ENCODE data around the gene ELAVL1.
"Not testable (repeated sequence)": the region's sequence is repeated elsewhere in the genome, so short reads cannot be mapped to it uniquely, and the experiment has no call there.

ELAVL1 gene

GRCh38 chr19:8038815-8039214 is 33.4 kb upstream of the ELAVL1 start:
- TF ChIP-seq POLR2A (IDR thresholded peaks at IDR 0.05; ENCODE audit: low read depth, low read length) = no peak
- TF ChIP-seq POLR2AphosphoS5 (IDR thresholded peaks at IDR 0.05; ENCODE audit: low read depth, low read length) = no peak
- no peak for TF ChIP-seq TAF1 (IDR thresholded peaks at IDR 0.05; ENCODE audit: borderline replicate concordance, low read depth, low read length)
- DNase-seq (ENCODE audit: insufficient read length) (no peak), FAIRE-seq (no peak)

GRCh38 chr19:8036434-8037099 is 31.1 kb upstream of the ELAVL1 start:
- no peak for TF ChIP-seq POLR2AphosphoS5 (IDR thresholded peaks at IDR 0.05; ENCODE audit: low read depth, low read length)
- no peak for TF ChIP-seq POLR2A (IDR thresholded peaks at IDR 0.05; ENCODE audit: low read depth, low read length)
- TF ChIP-seq TAF1 (IDR thresholded peaks at IDR 0.05; ENCODE audit: borderline replicate concordance, low read depth, low read length) = no peak
- DNase-seq (ENCODE audit: insufficient read length) (no peak), FAIRE-seq (no peak)

DNA sequence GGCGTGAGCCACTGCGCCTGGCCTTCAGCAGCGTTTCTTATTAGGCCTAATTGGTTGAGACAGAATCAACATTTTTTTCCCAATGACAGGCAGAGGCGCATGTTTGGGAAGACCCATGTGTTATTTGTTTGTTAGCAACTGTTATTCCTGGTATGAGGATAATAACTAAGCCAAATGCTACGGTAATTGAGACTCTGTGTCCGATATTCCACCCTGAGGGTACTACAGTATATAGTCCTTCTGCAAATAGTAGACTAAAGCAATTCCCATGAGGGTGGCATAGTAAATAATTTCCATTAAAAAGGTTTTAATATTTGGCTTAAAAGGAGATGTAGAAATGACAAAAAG is 28.7 kb upstream of the ELAVL1 start:
- TF ChIP-seq POLR2AphosphoS5 (IDR thresholded peaks at IDR 0.05; ENCODE audit: low read depth, low read length) (no peak), TAF1 (IDR thresholded peaks at IDR 0.05; ENCODE audit: borderline replicate concordance, low read depth, low read length) (no peak), POLR2A (IDR thresholded peaks at IDR 0.05; ENCODE audit: low read depth, low read length) (no peak)
- FAIRE-seq = no peak
- DNase-seq (ENCODE audit: insufficient read length) = no peak

- not testable (repeated sequence) for DNase-seq (ENCODE audit: insufficient read length); FAIRE-seq
These were observed 28.1 kb upstream of the ELAVL1 start for GRCh38 chr19:8033287-8034177.

DNA sequence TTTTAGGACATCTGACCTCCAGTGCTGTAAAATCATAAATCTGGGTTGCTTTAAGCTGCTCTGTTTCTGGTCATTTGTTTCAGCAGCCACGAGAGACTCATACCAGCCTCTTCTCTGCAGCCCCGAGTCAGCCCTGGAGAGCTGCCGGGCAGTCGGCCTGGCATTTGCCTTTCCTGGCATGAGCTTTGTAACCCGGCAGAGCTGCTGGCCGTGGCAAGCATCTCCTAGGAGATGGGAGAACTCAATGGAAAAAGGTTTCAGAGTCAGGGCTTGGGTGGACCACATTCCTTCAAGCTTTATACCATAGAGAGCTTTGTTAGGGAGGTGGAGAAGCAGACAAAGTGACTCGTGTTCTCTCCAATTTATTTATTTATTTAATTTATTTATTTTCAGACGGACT is 25.5 kb upstream of the ELAVL1 start:
- DNase-seq (ENCODE audit: insufficient read length) (no peak), FAIRE-seq (no peak)
- TF ChIP-seq POLR2AphosphoS5 (IDR thresholded peaks at IDR 0.05; ENCODE audit: low read depth, low read length) (no peak), POLR2A (IDR thresholded peaks at IDR 0.05; ENCODE audit: low read depth, low read length) (no peak), TAF1 (IDR thresholded peaks at IDR 0.05; ENCODE audit: borderline replicate concordance, low read depth, low read length) (no peak)

DNA sequence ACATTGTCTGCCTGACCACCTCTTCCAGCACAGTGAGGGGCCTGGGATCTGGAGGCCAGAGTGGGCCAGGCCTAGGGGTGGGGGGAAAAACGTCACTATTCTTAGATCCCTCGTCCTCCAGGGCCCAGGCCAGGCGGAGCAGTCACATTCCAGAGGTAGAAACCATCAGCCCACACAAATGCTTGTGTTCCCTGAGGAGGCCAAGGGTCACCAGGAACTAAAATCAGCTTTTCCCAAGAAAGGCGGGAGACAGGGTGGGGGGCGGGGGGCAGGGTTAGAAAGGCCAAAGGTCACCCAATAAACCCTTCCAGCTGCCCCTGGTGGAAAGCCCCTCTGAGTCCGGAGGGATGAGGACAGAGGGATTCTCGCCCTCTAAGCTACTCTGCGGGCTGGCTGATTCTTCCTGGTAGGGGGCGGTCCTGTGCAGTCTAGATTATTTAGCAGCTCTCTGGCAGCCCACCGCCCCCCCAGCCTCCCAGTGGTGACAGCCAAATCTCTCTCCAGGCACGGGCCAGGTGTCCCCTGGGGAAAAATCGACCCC is 23.6 kb upstream of the ELAVL1 start:
- FAIRE-seq (no peak), DNase-seq (ENCODE audit: insufficient read length) (no peak)

DNA sequence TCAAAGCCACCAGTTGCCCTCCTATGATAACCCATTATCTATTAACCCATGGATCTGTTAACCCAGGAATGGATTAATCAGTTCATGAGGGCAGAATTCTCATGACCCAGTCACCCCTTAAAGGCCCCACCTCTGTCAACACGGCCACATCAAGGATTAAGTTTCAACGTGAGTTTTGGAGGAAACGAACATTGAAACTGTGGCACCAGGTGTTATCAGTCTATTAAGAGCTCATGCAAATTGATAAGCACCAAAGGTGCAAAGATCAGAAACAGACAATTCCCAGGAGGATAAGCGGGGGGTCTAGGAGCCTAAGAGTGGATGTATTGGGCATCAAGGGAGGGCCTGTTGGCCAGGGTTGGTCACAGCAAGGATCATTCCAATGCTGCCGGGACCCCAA is 19.9 kb upstream of the ELAVL1 start:
- TF ChIP-seq TAF1 (IDR thresholded peaks at IDR 0.05; ENCODE audit: borderline replicate concordance, low read depth, low read length) (no peak), POLR2AphosphoS5 (IDR thresholded peaks at IDR 0.05; ENCODE audit: low read depth, low read length) (no peak), POLR2A (IDR thresholded peaks at IDR 0.05; ENCODE audit: low read depth, low read length) (no peak)
- FAIRE-seq = no peak
- no peak for DNase-seq (ENCODE audit: insufficient read length)

More for the DNA sequence above, 23.6 kb upstream of the ELAVL1 start:
- TF ChIP-seq POLR2AphosphoS5 (IDR thresholded peaks at IDR 0.05; ENCODE audit: low read depth, low read length) (no peak), POLR2A (IDR thresholded peaks at IDR 0.05; ENCODE audit: low read depth, low read length) (no peak), TAF1 (IDR thresholded peaks at IDR 0.05; ENCODE audit: borderline replicate concordance, low read depth, low read length) (no peak)

GRCh38 chr19:8024256-8024655 is 18.8 kb upstream of the ELAVL1 start:
- not testable (repeated sequence) for DNase-seq (ENCODE audit: insufficient read length); FAIRE-seq

DNA sequence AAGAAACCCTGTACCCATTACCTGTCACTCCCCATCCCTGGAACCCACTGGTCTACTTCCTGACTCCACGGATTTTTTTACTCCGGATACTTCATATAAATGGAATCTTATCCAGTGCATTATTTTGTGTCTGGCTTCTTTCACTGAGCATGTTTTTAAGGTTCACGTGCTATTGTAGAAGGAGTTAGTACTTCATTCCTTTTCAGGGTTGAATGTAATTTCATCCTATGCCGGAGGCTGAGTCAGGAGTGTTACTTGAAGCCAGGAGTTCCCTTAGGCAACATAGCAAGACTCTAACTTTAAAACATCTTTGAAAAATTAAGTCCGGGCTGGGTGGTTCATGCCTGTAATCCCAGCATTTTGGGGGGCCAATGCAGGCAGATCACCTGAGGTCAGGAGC is 17.9 kb upstream of the ELAVL1 start:
- FAIRE-seq = no peak
- no peak for DNase-seq (ENCODE audit: insufficient read length)
- TF ChIP-seq POLR2A (IDR thresholded peaks at IDR 0.05; ENCODE audit: low read depth, low read length) = no peak
- TF ChIP-seq POLR2AphosphoS5 (IDR thresholded peaks at IDR 0.05; ENCODE audit: low read depth, low read length) = no peak
- TF ChIP-seq TAF1 (IDR thresholded peaks at IDR 0.05; ENCODE audit: borderline replicate concordance, low read depth, low read length) = no peak

- no peak for DNase-seq (ENCODE audit: insufficient read length)
- TF ChIP-seq POLR2A (IDR thresholded peaks at IDR 0.05; ENCODE audit: low read depth, low read length) = no peak
- TF ChIP-seq POLR2AphosphoS5 (IDR thresholded peaks at IDR 0.05; ENCODE audit: low read depth, low read length) = no peak
- no peak for TF ChIP-seq TAF1 (IDR thresholded peaks at IDR 0.05; ENCODE audit: borderline replicate concordance, low read depth, low read length)
- FAIRE-seq = no peak
These were observed 16.8 kb upstream of the ELAVL1 start for GRCh38 chr19:8022275-8022674.

GRCh38 chr19:8021374-8021773 is 15.9 kb upstream of the ELAVL1 start:
- no peak for DNase-seq (ENCODE audit: insufficient read length)
- FAIRE-seq = no peak
- TF ChIP-seq TAF1 (IDR thresholded peaks at IDR 0.05; ENCODE audit: borderline replicate concordance, low read depth, low read length) (no peak), POLR2A (IDR thresholded peaks at IDR 0.05; ENCODE audit: low read depth, low read length) (no peak), POLR2AphosphoS5 (IDR thresholded peaks at IDR 0.05; ENCODE audit: low read depth, low read length) (no peak)

- FAIRE-seq = no peak
- TF ChIP-seq TAF1 (IDR thresholded peaks at IDR 0.05; ENCODE audit: borderline replicate concordance, low read depth, low read length) (no peak), POLR2AphosphoS5 (IDR thresholded peaks at IDR 0.05; ENCODE audit: low read depth, low read length) (no peak), POLR2A (IDR thresholded peaks at IDR 0.05; ENCODE audit: low read depth, low read length) (no peak)
These were observed 15.2 kb upstream of the ELAVL1 start for GRCh38 chr19:8020681-8021080.

More at GRCh38 chr19:8020681-8021080, 15.2 kb upstream of the ELAVL1 start:
- DNase-seq (ENCODE audit: insufficient read length) = no peak

Data from GM12892 (cell line).